ENCODE measurements around the gene SLC44A4. TPM values are rescaled to one million over a fixed set of nuclear protein-coding genes. Genes with fewer than 3 reads are reported as not detected.

Gene SLC44A4
- total and polyA plus RNA-seq, 9 of the 15 experiments (the other 6 are each of a cell fraction or from before 2014, with no cell fraction given): 7.9 to 18.6 (median 11.2) TPM

- TF ChIP-seq FOXP4 (CRISPR knock-in tag; IDR thresholded peaks at IDR 0.05; ENCODE audit: borderline replicate concordance) (no peak), PREB (CRISPR knock-in tag; IDR thresholded peaks at IDR 0.05) (0 out of 2 replicates have a peak, but pooled peaks have one; percentile 67), ZNF780A (CRISPR knock-in tag; IDR thresholded peaks at IDR 0.05) (no peak), ZNF589 (CRISPR knock-in tag; IDR thresholded peaks at IDR 0.05; ENCODE audit: low read depth) (peak; percentile 77), HES1 (IDR thresholded peaks at IDR 0.05; ENCODE audit: low read depth) (no peak), FOXP1 (CRISPR knock-in tag; IDR thresholded peaks at IDR 0.05) (peak; percentile 62), PML (IDR thresholded peaks at IDR 0.05; ENCODE audit: low read length) (no peak), CBX3 (IDR thresholded peaks at IDR 0.05; ENCODE audit: borderline replicate concordance in 1 of 2, low read length in 2 of 2) (peak in 1 of 2 experiments; percentile 7; a peak in 1 of 3 replicates), USF2 (CRISPR knock-in tag; IDR thresholded peaks at IDR 0.05) (no peak), SPI1 (IDR thresholded peaks at IDR 0.05; ENCODE audit: borderline replicate concordance, low read depth, low read length) (0 out of 2 replicates have a peak, but pooled peaks have one; percentile 19), SMAD3 (CRISPR knock-in tag; conservative IDR thresholded peaks at IDR 0.05) (peak; percentile 83), CREB5 (CRISPR knock-in tag; IDR thresholded peaks at IDR 0.05) (no peak; the same call in 1 of the 2 replicates), BCL6 (CRISPR knock-in tag; IDR thresholded peaks at IDR 0.05) (peak; percentile 34; the same call in 1 of the 2 replicates), AFF1 (IDR thresholded peaks at IDR 0.05; ENCODE audit: low read depth in 1 of 2, partially characterized antibody in 2 of 2) (peak; percentile 46 to 95), NFE2 (IDR thresholded peaks at IDR 0.05; ENCODE audit: low read depth) (peak; percentile 87), ZFP1 (CRISPR knock-in tag; IDR thresholded peaks at IDR 0.05) (peak; percentile 79; the same call in 1 of the 2 replicates)
These were observed 52.0 kb downstream of the SLC44A4 start (continued) for GRCh38 chr6:31826793-31827285.
